Limb (tissue), 2 donors: ENCODE data around the gene DCAF15.

Experiments used
- DNase-seq, 2 donors: peaks; one replicate each; pipeline ENCODE4 v3.0.0-alpha.2; 2016; ENCODE audit errors: extremely low spot score in 2 of 2

Gene DCAF15

DNA sequence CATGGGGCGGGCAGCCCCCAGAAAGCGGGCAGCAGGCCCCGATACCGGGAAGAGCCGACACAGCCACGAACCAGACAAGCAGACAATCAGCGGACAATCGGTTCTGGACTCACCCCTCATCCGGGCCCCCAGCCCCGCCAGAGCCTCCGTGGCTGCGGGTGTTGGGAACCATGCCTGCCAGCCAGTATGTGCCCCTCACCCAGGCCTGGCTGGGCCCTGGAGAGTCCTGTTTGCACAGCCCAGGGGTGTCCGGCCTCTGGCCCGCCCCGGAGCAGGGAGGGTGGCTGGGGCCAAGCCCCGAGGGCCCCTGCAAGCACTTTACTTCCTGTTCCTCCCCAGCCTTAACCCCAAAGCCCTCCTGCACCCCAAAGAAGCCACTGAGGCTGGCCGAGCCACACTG lies 21.9 kb upstream of the DCAF15 start:
- DNase-seq = no peak

GRCh38 chr19:13931391-13932148 lies 20.7 kb upstream of the DCAF15 start:
- no peak for DNase-seq

DNA sequence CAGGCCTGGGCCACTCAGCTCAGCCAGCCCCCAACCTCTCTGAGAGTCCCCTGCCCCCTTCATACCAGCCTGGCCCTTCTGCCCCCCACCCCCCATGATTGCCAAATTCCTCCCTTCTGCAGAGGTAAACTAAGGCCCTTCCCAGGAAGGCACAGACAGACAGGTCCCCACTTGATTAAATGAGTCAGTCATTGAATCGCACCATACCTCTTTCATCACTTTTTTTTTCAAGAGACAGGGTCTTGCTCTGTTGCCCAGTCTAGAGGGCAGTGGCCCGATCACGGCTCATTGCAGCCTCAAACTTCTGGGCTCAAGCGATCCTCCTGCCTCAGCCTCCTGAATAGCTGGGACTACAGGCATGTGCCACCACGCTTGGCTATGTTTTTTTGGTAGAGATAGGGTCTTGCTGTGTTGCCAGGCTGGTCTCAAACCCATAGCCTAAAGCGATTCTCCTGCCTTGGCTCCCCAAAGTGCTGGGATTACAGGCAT lies 20.1 kb upstream of the DCAF15 start:
- no peak for DNase-seq

GRCh38 chr19:13932911-13933393 lies 19.4 kb upstream of the DCAF15 start:
- no peak for DNase-seq

DNA sequence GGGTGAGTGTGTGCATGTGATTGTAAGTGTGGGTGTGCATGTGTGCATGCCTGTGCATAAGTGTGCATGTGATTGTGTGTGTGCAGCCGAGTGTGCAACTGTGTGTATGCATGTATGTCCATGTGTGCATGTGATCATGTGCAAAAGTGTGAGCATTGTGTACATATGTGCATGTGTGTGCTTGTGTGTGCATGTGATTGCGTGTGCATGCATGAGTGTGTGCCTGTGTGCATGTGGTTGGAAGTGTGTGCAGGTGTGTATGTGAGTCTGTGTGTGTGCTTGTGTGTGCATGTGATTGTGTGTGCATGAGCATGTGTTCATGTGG lies 17.6 kb upstream of the DCAF15 start:
- DNase-seq = no peak

GRCh38 chr19:13935765-13936510 lies 16.4 kb upstream of the DCAF15 start:
- no peak for DNase-seq

DNA sequence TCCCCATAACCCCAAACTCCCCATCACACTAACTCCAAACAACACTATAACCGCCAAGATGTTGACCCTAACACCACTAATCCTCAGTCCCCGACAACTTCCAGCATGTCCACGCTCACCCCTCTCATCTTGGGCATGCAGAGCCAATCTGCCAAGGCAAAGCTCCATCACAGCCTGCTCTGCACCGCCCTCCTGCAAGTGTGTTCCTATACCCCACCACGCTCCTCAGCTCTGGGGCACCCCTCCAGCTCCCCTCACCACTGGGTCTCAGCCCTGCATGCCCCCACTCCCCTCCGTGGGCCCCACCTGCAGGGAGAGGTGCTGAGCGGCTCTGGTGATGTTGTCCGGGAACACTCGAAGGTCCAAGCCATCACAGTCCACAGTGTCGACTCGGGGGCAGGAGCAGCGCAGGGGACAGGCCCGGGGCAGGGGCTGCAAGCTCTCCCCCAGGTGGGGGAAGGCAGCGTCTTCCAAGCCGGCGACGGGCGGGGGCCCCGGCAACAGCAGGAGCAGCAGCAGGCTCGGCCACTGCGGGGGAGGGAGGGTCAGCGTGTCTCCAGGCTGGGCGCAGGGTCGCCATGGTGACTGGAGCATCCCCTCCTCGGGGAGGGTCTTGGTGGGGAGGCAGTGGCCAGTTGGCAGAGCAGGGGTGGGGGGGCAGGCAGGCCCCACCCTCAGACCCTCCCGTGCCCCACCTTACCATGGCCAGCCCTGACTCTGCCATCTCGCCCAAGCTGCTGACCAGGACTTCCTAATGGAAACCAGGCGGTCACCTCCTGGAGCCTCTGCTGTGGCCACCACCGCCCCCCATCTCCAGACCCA lies 14.6 kb upstream of the DCAF15 start:
- DNase-seq = no peak

DNA sequence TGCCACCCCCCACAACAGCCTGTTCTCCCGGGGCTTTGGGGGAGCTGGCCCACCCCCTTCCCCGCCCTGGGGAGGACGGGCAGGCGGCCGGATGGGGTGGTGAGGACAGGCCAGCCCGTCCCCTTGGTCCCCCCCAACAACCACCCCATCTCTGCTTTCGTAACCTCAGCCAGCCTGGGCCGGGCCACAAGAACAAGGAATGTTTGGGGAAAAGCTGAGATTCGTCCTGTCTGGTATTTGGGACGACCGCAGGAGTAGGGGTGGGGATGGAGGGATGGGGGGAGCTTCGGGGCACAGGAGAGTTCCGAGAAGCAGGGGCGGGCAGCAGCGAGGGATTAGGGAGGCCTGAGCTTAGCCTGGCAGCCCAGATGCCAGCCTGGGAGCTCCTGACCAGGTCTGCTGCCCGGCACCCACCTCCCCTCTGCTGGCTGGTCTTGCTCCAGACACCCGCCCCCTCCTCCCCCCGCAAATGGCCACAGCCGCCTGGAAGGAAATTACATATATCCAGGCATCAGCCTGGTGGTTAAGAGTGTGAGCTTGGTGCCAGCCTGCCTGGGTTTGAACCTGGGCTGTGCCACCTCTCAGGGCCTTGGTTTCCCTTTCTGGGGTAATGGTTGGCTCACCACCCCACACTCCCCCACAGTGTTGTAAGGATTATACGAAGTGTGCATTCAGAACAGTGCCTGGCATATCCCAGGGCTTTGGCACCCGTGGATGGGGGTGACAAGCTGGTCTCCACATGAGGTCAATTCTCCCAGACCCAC lies 13.8 kb upstream of the DCAF15 start, which contains the start of gene PODNL1:
Gene PODNL1 (minus strand): TSS at position 117 of the 764 bp plus-strand sequence. CDS start 236 bp downstream, outside the sequence.
- peak; percentile 33 to 63 for DNase-seq

DNA sequence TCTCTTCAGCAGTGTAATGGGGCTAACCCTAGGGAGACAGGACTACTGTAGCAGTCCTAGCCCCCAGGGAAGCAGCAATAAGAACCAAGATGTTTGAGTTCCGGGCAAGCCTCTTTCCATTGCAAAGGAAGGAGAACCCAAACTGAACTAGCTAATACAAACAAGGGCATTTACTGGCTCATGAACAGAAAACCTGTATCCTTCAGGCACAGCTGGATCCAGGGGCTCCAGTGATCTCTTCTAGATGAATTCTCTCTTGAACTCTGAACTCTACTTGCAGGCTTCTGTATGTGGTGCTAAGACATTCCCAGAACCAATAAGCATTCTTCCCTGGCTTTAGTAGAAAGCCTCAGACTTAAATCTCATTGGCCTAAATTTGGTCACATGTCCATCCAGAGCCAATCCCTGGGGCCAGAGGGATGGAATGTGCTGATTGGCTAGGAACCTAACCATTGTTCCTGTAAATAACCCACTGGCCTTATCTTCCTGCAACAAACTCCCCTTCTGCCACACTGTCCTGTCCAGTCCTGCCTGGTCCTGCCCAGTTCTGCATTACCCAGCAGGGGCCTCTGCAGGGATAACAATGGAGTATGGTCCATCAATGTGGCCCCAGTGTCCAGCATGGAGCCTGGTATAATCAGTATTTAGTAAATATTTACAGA lies 10.2 kb upstream of the DCAF15 start:
- DNase-seq = no peak

GRCh38 chr19:13946414-13946813 lies 5.9 kb upstream of the DCAF15 start:
- DNase-seq = no peak

- DNase-seq = no peak
Observed at GRCh38 chr19:13951043-13951442, 1.3 kb upstream of the DCAF15 start.

DNA sequence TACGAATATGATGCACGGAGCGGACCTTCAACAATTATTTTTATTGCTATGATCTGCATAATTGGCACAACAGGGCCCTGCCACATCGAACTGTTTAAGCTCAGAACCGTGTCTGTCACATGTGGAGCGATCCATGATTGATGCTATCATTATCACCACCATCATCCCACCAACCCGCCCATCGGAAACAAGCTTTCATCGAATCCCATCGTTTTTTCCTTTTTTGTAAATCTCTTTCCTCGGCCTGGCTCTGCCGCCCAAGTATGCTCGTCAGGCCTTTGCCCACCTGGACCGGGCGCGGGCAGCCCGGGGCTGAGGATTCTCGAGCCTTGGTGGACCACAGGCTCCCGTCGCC lies 533 bp upstream of the DCAF15 start:
- no peak for DNase-seq

GRCh38 chr19:13952931-13953531 lies 722 bp downstream of the DCAF15 start:
- DNase-seq = peak; percentile 38 to 42

- DNase-seq = no peak
Observed at GRCh38 chr19:13954185-13954584, 1.9 kb downstream of the DCAF15 start.

- DNase-seq = peak in 1 of 2 donors; percentile 26
Observed at GRCh38 chr19:13955662-13956364, 3.5 kb downstream of the DCAF15 start.

- DNase-seq = no peak
Observed at GRCh38 chr19:13956365-13956744, 4.0 kb downstream of the DCAF15 start.

DNA sequence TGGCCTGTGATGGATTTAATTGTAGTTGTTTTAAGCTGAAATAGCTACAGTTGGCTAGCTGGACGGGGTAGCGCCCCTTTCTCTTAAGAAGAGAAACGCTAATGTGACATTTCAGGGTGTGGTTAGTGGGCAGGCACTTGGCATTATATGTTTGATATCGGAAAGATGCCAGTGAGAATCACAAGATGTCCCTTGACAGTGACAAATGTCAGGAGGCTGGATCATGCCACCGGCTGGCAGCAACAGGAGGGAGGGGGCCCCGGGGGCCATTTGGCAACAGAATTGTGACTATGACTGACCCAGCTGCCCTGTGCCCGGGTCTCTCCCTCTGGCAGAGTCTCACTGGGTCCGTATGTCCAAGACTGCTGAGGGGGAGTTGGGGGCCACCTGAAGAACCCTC lies 4.7 kb downstream of the DCAF15 start:
- DNase-seq = no peak

- DNase-seq = no peak
Observed at GRCh38 chr19:13958043-13958442, 5.7 kb downstream of the DCAF15 start.

- no peak for DNase-seq
Observed at GRCh38 chr19:13959141-13959961, 7.0 kb downstream of the DCAF15 start.
